Loucy (cell line): ENCODE measurements around the gene AFTPH.

Experiments used
- EZH2phosphoT487 ChIP-seq: fragments of 200-600 bp; IDR thresholded peaks from 2 replicates; pipeline ENCODE4 v1.6.1; 2018; ENCODE audit warnings: antibody characterized with exemption, mild to moderate bottlenecking, moderate library complexity, borderline replicate concordance
- TF ChIP-seq, protein P1 (sequence below): fragments of 200-600 bp; sonication (generic); conservative IDR thresholded peaks from 2 replicates; pipeline ENCODE4 v1.5.1; 2014; ENCODE audit warnings: mild to moderate bottlenecking, antibody characterized with exemption, low read length

- no peak for TF ChIP-seq EZH2phosphoT487
- TF ChIP-seq, protein P1, sequence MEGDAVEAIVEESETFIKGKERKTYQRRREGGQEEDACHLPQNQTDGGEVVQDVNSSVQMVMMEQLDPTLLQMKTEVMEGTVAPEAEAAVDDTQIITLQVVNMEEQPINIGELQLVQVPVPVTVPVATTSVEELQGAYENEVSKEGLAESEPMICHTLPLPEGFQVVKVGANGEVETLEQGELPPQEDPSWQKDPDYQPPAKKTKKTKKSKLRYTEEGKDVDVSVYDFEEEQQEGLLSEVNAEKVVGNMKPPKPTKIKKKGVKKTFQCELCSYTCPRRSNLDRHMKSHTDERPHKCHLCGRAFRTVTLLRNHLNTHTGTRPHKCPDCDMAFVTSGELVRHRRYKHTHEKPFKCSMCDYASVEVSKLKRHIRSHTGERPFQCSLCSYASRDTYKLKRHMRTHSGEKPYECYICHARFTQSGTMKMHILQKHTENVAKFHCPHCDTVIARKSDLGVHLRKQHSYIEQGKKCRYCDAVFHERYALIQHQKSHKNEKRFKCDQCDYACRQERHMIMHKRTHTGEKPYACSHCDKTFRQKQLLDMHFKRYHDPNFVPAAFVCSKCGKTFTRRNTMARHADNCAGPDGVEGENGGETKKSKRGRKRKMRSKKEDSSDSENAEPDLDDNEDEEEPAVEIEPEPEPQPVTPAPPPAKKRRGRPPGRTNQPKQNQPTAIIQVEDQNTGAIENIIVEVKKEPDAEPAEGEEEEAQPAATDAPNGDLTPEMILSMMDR = no peak
Observed at GRCh38 chr2:64565949-64566710, 42.0 kb downstream of the AFTPH start.
